Inflammatory macrophage treated with lipopolysaccharide for 1 hour (primary cell): ENCODE measurements around the gene FBLN1.
A peak's percentile ranks its signal among the peaks of the same experiment; 100 is the strongest.

Experiments
- DNase-seq, 2 donors: peaks; one replicate each; pipeline ENCODE4 v3.0.0-alpha.2; 2020 to 2022

The FBLN1 gene

GRCh38 chr22:45574069-45574703 is 71.5 kb downstream of the FBLN1 start:
- no peak for DNase-seq

DNA sequence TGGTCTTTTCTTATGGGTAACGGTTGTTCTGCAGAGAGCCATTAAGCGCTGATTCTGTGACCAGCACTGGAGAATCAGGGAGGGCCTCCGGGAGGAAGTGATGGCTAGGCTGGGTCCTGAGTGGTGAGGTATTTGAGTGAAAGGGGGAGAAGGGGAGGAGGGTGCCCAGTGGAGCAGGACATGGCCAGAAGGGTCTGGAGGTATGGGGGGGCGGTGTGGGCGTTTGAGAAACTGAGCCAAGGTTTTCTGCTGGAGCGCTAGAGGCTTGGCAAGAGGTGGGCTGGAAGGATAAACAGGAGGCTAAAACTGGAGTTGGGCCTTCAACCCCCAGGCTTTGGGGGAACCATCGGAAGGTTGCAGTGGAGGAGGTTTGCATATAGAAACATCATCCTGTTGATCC is 72.5 kb downstream of the FBLN1 start:
- no peak for DNase-seq

GRCh38 chr22:45575607-45576272 is 73.1 kb downstream of the FBLN1 start:
- no peak for DNase-seq

DNA sequence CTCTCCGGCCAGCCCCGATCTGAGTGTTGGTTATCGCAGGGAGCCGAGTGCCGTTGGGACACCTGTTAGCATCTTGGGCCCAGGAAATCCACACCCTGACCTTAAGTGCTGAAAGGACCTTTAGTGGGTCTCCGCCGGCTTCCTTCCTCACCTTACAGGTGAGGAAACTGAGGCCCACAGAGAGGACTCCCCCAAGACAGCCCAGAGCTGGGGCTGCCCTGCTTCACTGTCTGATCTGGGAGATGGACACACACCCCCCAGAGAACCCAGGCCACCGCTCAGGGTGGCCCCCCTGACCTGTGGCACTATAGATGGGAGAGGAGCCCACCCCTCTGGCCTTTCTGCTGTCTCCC is 73.6 kb downstream of the FBLN1 start:
- no peak for DNase-seq

DNA sequence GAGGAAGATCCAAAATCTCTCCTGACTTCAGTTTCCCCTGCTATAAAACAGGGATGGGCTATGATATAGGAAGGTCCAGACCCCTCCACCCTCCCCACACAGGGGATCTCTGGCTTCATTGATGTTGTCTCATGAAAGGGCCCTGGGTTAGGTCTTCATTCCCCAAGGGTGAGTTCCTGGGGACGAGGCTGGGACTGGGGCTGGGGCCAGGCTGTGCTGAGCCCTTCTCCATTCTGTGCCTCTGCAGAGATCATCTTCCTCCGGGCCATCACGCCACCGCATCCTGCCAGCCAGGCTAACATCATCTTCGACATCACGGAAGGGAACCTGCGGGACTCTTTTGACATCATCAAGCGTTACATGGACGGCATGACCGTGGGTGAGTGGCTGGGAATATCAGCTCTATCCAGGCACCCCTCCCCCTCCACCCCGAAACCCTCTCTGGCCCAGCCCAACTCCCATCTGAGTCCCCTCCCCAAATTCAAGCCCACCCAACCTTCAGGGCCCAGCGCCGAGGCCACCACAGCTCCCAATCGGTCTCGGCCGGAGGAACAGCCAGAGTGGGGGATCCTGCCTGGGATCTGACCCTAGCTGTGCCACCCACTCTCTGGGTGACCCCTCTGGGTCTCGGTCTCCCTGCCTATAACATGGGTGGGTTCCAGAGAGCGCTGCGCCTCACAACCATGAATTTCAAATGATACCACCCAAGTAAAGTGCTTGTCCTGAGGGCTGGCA is 74.2 kb downstream of the FBLN1 start:
- no peak for DNase-seq

- peak; percentile 60 to 96 for DNase-seq
Measured at GRCh38 chr22:45577746-45578523, 75.3 kb downstream of the FBLN1 start.

DNA sequence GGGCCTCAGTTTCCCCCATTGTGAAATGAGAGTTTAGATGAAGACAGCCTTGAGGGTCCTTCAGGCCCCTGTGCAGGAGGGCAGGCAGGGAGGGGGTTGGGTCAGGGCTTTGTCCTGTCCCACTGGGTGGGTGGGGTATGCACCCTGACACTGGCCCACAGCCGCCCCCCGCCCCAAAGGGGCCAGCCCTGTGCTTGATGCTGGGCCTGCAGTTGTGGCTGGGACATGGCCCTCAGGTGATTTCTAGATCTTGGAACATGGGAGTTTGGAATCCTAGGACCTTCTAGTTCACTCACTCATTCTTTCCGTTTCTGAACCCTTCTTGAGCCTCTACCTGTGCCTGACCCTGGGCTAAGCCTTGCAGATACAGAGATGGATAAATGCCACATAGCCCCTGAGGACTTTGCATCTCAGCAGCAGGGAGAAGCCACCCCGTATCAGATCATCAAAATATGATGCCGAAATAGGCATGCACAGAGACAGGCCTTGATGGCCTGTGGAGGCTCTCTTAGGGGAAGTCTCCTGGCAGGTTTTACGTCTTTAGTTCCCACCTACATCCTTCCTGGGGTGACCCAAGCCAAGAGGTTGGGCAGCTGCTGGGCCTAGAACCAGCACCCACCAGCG is 76.0 kb downstream of the FBLN1 start:
- no peak for DNase-seq

DNA sequence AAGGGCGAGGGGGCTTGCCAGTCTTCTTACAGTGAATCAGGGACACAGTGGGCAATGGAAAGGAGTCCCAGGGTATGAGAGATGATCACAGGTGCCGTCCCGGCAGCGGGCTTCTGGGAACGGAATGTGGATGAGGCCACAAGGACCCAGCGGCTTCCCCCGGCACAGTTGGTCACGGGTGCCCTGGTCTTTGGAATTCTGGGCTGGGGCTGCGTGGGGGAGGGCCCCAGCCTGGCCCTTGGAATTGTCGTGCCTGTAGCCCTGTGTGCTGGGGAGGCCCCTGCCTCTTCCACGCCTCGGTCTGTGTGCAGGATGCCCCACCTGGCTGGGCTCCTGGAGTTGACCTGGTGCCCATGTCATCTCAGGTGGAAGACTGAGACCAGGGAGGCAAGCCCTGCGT is 76.6 kb downstream of the FBLN1 start:
- DNase-seq: no peak

DNA sequence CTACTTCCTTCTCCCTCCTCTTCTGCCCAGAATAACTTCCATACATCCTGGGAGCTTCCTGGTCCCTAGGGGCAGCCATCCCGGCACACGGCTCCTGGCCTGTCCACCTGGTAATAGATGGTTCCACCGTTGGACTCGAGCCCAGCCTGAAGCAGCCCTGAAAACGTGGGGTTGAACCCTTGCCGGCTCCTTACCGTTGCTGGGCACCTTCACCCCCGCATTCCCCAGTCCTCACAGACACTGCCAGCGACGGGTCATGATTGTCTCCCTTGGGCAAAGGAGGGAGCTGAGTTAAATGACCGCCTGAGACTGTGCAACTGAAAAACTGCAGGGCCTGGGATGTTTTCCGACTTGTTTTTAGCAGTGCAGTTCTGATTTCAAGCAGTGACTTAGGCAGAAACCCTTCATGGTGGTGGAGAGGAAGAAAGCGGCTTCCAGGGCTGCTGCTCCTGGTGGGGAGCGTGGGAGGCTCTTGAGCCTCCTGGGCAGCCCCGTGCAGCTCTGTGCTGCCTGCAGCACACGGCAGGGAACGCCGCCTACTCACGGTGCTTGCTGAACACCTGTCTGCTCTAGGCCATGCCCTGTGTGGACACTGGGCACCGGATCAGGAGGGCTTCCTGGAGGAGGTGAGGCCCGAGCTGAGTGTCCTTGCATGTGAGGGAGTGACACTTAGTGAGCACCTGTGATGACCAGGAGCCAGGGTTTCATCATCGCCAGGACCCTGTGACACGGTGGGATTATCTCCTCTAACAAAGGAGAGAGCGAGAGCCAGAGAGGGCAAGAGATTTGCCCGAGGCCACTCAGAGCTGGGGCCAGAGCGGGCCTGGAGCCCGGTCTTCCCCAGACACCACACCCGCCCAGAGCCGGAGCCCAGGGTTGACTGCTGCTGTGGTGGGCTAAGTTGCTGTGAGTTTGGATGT is 77.4 kb downstream of the FBLN1 start:
- no peak for DNase-seq

- peak; percentile 33 to 54 for DNase-seq
Measured at GRCh38 chr22:45580726-45581381, 78.2 kb downstream of the FBLN1 start.

GRCh38 chr22:45581549-45582080 is 78.9 kb downstream of the FBLN1 start:
- no peak for DNase-seq

DNA sequence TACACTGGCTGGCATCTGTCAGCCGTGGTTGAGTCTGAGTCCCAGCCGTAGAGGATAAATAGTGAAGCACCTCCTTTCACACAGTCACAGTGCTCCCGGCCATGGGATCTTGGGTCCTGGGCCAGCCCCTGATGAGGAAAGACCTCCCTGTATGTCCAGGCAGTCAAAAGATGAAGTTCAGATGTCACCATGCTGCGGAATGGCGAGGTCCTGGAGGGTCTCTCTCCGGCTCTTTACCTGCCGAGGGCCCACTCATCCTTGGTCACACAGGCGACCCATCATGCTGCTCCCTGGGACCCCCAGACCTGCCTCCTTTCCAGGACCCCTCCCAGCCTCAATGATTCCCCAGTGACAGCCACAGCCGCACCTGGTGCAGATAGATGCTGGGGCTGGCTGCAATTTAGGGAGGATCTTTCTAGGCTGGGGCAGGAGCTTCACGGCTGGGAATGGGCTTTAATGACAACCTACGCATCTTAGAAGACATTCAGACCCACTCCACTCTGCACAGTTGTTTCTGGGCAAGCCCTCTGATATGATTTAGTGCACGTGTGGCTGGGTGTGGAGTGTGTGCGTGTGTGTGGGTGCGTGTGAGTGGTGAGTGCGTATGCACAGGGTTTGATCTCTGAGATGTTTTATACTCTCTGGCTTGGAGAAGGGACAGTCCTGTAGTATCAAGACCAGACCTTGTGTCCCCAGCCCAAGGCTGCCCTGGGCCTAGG is 79.7 kb downstream of the FBLN1 start:
- no peak for DNase-seq

- DNase-seq: no peak
Measured at GRCh38 chr22:45582955-45583320, 80.3 kb downstream of the FBLN1 start.

GRCh38 chr22:45583504-45583903 is 80.8 kb downstream of the FBLN1 start:
- DNase-seq: no peak

DNA sequence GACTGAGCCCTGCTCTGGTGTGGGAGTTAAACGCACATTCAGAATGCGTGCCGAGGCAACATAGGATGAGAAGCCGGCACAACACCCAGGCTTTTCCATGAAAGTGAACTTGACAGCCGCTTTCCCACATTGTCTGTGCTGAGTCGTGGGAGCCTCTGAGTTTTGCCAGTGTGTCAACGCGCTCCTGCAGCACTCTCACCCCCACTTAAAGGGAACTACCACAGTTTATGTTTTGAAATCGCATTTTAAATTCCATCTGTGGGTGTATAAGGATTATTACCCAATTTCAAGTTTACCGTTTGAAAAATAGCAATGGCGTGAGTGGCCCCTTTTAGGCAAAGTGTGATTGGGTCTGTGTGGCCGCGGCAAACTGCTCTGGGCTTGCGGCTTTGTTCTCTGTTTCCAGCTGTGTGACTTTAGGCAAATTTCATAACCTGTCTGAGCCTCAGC is 81.5 kb downstream of the FBLN1 start:
- DNase-seq: peak; percentile 74 to 75

GRCh38 chr22:45584621-45585436 is 82.1 kb downstream of the FBLN1 start:
- DNase-seq: no peak

DNA sequence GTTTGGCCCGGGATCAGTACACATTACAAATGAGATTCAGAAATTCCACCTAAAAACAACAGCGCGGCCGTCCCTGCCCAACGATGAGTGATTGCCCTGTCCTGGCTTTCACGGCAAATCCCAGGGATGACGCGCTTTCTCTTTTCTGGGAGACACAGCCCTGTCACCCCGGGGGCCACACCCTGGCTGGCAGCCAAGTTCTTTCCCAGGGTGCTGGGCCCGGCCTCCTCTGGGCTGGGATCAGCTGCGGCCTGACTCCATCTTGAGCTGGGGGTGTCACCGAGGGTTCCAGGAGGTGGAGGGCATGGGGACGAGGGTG is 82.7 kb downstream of the FBLN1 start:
- no peak for DNase-seq

- no peak for DNase-seq
Measured at GRCh38 chr22:45585946-45586540, 83.4 kb downstream of the FBLN1 start.
